ENCODE results near the gene CNNM4.

GRCh38 chr2:96802721-96803120 lies 42.0 kb downstream of the CNNM4 start:
- no peak for TF ChIP-seq TAF1 (IDR thresholded peaks at IDR 0.05; ENCODE audit: borderline replicate concordance, low read depth, low read length)
- no peak for TF ChIP-seq POLR2A (IDR thresholded peaks at IDR 0.05; ENCODE audit: low read depth, low read length)

Data from GM12892 (cell line).